ENCODE data around the gene DSC1.
A peak's percentile ranks its signal among the peaks of the same experiment; 100 is the strongest.

DSC1 gene

DNA sequence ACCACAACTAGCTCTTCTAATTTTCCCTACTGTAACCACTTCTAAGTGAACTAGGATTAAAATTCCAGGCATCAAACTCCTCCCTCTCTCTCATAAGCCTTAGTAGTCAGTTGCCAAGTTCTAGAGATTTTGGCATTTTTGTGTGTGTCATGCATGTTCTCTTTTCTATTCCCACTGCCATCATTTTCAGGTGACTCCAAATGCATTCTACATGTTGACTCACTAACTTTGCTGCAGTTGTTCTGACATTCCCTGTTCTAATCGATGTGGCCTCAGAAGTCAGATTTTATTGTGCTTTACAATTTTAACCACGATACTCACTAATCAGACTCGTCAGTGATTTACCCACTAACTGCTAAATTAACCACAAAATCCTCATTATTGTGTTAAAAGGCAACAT is 13.3 kb downstream of the DSC1 start:
- Histone ChIP-seq H3K4me3 (ENCODE audit: low read depth, low read length) (no peak overlapping the region), H3K27me3 (ENCODE audit: insufficient read depth, low read length) (no peaks in the 10 kb centered on the region), H3K9me3 (ENCODE audit: insufficient read depth, low read depth, low read length) (peaks cover 4% of the 10 kb centered on the region), H3K4me2 (ENCODE audit: low read length) (no peak overlapping the region), H4K91ac (ENCODE audit: low read depth, low read length) (no peak overlapping the region), H3K79me1 (ENCODE audit: low read length) (no peaks in the 10 kb centered on the region), H4K12ac (ENCODE audit: low read depth, low read length) (no peak overlapping the region), H2AK5ac (ENCODE audit: low read length) (no peak overlapping the region), H2AFZ (ENCODE audit: insufficient read depth, low read length, poor library complexity) (no peak overlapping the region), H3K4me1 (ENCODE audit: control insufficient read depth in 1 of 2, insufficient read depth in 2 of 2, low read length in 2 of 2) (no peaks in the 10 kb centered on the region), H2BK120ac (ENCODE audit: insufficient read depth, low read length, poor library complexity) (no peak overlapping the region), H3K36me3 (ENCODE audit: control insufficient read depth in 1 of 2, insufficient read depth in 2 of 2, low read length in 2 of 2) (peaks cover 0 to 2% of the 10 kb centered on the region in 2 experiments), H2BK12ac (ENCODE audit: low read length) (no peak overlapping the region), H3K14ac (ENCODE audit: low read length) (no peak overlapping the region), H3K9ac (ENCODE audit: low read length) (no peak overlapping the region), H3K79me2 (ENCODE audit: control insufficient read depth, insufficient read depth, low read length, poor library complexity) (no peaks in the 10 kb centered on the region), H3K4ac (ENCODE audit: low read depth, low read length) (no peak overlapping the region), H3K18ac (ENCODE audit: low read length) (no peak overlapping the region), H2BK5ac (ENCODE audit: low read depth, low read length, poor library complexity) (no peak overlapping the region), H3K27ac (ENCODE audit: low read depth, low read length) (no peak overlapping the region), H4K8ac (ENCODE audit: low read depth, low read length) (no peak overlapping the region), H3K23ac (ENCODE audit: low read length) (no peak overlapping the region)
- DNase-seq, result no peak
- no CpG with 5 or more reads among the region's 3 CpGs for WGBS (ENCODE audit: extremely low coverage, insufficient coverage, insufficient read length)

GRCh38 chr18:31148600-31148999 is 14.1 kb downstream of the DSC1 start:
- H3K4me2 ChIP-seq (ENCODE audit: low read length), result no peak overlapping the region
- no peak overlapping the region for H3K4ac ChIP-seq (ENCODE audit: low read depth, low read length)
- peaks cover 0 to 2% of the 10 kb centered on the region in 2 experiments for H3K36me3 ChIP-seq (ENCODE audit: control insufficient read depth in 1 of 2, insufficient read depth in 2 of 2, low read length in 2 of 2)
- H3K9me3 ChIP-seq (ENCODE audit: insufficient read depth, low read depth, low read length), result peaks cover 4% of the 10 kb centered on the region
- no peaks in the 10 kb centered on the region for H3K79me2 ChIP-seq (ENCODE audit: control insufficient read depth, insufficient read depth, low read length, poor library complexity)
- DNase-seq, result no peak
- no CpG with 5 or more reads among the region's 3 CpGs for WGBS (ENCODE audit: extremely low coverage, insufficient coverage, insufficient read length)
- H2BK5ac ChIP-seq (ENCODE audit: low read depth, low read length, poor library complexity), result no peak overlapping the region
- no peak overlapping the region for H4K12ac ChIP-seq (ENCODE audit: low read depth, low read length)
- no peak overlapping the region for H2BK120ac ChIP-seq (ENCODE audit: insufficient read depth, low read length, poor library complexity)
- H2AFZ ChIP-seq (ENCODE audit: insufficient read depth, low read length, poor library complexity), result no peak overlapping the region
- no peak overlapping the region for H2BK12ac ChIP-seq (ENCODE audit: low read length)
- no peak overlapping the region for H3K14ac ChIP-seq (ENCODE audit: low read length)
- no peak overlapping the region for H3K23ac ChIP-seq (ENCODE audit: low read length)
- no peaks in the 10 kb centered on the region for H3K27me3 ChIP-seq (ENCODE audit: insufficient read depth, low read length)
- no peak overlapping the region for H3K18ac ChIP-seq (ENCODE audit: low read length)
- no peak overlapping the region for H2AK5ac ChIP-seq (ENCODE audit: low read length)
- no peak overlapping the region for H3K9ac ChIP-seq (ENCODE audit: low read length)
- no peaks in the 10 kb centered on the region for H3K4me1 ChIP-seq (ENCODE audit: control insufficient read depth in 1 of 2, insufficient read depth in 2 of 2, low read length in 2 of 2)
- no peak overlapping the region for H4K91ac ChIP-seq (ENCODE audit: low read depth, low read length)
- H4K8ac ChIP-seq (ENCODE audit: low read depth, low read length), result no peak overlapping the region
- H3K27ac ChIP-seq (ENCODE audit: low read depth, low read length), result no peak overlapping the region
- H3K79me1 ChIP-seq (ENCODE audit: low read length), result no peaks in the 10 kb centered on the region
- no peak overlapping the region for H3K4me3 ChIP-seq (ENCODE audit: low read depth, low read length)

DNA sequence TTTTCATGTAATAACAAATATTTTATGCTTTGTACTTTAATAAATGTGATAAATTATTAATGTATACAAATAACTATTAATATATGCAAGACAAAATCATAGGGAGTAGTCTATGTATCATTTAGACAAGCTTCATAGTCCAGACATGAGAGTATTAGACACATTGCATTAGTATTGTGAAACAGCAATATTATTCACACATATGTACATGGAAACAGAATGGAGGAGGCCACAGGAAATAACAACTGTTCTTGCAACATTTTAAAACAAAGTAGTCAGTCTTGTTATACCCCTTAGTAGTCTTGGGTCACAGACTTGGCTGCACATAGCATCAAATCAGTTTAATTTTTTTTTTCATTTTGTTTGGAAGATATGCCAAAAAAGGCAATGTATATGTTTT is 15.8 kb downstream of the DSC1 start:
- Histone ChIP-seq H4K8ac (ENCODE audit: low read depth, low read length) (no peak overlapping the region), H4K12ac (ENCODE audit: low read depth, low read length) (no peak overlapping the region), H3K4me3 (ENCODE audit: low read depth, low read length) (no peak overlapping the region), H4K91ac (ENCODE audit: low read depth, low read length) (no peak overlapping the region), H3K18ac (ENCODE audit: low read length) (no peak overlapping the region), H2BK5ac (ENCODE audit: low read depth, low read length, poor library complexity) (no peak overlapping the region), H3K4me1 (ENCODE audit: control insufficient read depth in 1 of 2, insufficient read depth in 2 of 2, low read length in 2 of 2) (no peaks in the 10 kb centered on the region), H2AFZ (ENCODE audit: insufficient read depth, low read length, poor library complexity) (no peak overlapping the region), H3K23ac (ENCODE audit: low read length) (no peak overlapping the region), H3K27me3 (ENCODE audit: insufficient read depth, low read length) (no peaks in the 10 kb centered on the region), H3K79me2 (ENCODE audit: control insufficient read depth, insufficient read depth, low read length, poor library complexity) (no peaks in the 10 kb centered on the region), H3K9ac (ENCODE audit: low read length) (no peak overlapping the region), H3K4me2 (ENCODE audit: low read length) (no peak overlapping the region), H3K79me1 (ENCODE audit: low read length) (no peaks in the 10 kb centered on the region), H2BK120ac (ENCODE audit: insufficient read depth, low read length, poor library complexity) (no peak overlapping the region), H3K4ac (ENCODE audit: low read depth, low read length) (no peak overlapping the region), H3K9me3 (ENCODE audit: insufficient read depth, low read depth, low read length) (peaks cover 4% of the 10 kb centered on the region), H3K27ac (ENCODE audit: low read depth, low read length) (no peak overlapping the region), H2AK5ac (ENCODE audit: low read length) (no peak overlapping the region), H3K36me3 (ENCODE audit: control insufficient read depth in 1 of 2, insufficient read depth in 2 of 2, low read length in 2 of 2) (peaks cover 0 to 1% of the 10 kb centered on the region in 2 experiments), H3K14ac (ENCODE audit: low read length) (no peak overlapping the region), H2BK12ac (ENCODE audit: low read length) (no peak overlapping the region)
- DNase-seq, result peak in 1 of 2 donors; percentile 47

DNA sequence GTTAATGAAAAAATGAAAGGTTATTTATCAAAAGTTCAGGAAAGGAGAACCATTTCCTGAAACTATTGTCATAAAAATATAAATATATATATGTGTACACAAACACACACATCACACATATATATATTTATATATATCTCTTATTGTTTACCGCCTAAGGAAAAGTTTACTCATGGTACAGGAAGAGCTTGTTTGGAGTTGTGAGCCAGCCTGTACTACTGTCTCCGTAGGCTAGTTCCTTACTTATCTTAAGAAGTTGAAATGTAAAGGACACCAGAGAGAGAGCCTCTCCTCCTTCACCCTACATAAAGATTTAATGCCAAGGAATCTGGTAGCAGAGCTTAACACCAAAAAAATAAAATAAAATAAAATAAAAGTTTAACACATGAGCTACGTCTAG is 19.6 kb downstream of the DSC1 start:
- H4K12ac ChIP-seq (ENCODE audit: low read depth, low read length), result no peak overlapping the region
- no peak overlapping the region for H3K14ac ChIP-seq (ENCODE audit: low read length)
- no peaks in the 10 kb centered on the region for H3K4me1 ChIP-seq (ENCODE audit: control insufficient read depth in 1 of 2, insufficient read depth in 2 of 2, low read length in 2 of 2)
- H3K4me3 ChIP-seq (ENCODE audit: low read depth, low read length), result no peak overlapping the region
- H3K4me2 ChIP-seq (ENCODE audit: low read length), result no peak overlapping the region
- no peak overlapping the region for H3K23ac ChIP-seq (ENCODE audit: low read length)
- no peak overlapping the region for H2BK120ac ChIP-seq (ENCODE audit: insufficient read depth, low read length, poor library complexity)
- DNase-seq, result no peak
- no peak overlapping the region for H2BK5ac ChIP-seq (ENCODE audit: low read depth, low read length, poor library complexity)
- no peak overlapping the region for H2AK5ac ChIP-seq (ENCODE audit: low read length)
- no CpG with 5 or more reads among the region's 3 CpGs for WGBS (ENCODE audit: extremely low coverage, insufficient coverage, insufficient read length)
- no peak overlapping the region for H3K27ac ChIP-seq (ENCODE audit: low read depth, low read length)
- H3K27me3 ChIP-seq (ENCODE audit: insufficient read depth, low read length), result no peaks in the 10 kb centered on the region
- no peaks in the 10 kb centered on the region for H3K79me2 ChIP-seq (ENCODE audit: control insufficient read depth, insufficient read depth, low read length, poor library complexity)
- no peak overlapping the region for H3K4ac ChIP-seq (ENCODE audit: low read depth, low read length)
- H4K8ac ChIP-seq (ENCODE audit: low read depth, low read length), result no peak overlapping the region
- H3K36me3 ChIP-seq (ENCODE audit: control insufficient read depth in 1 of 2, insufficient read depth in 2 of 2, low read length in 2 of 2), result no peaks in the 10 kb centered on the region
- H3K79me1 ChIP-seq (ENCODE audit: low read length), result no peaks in the 10 kb centered on the region
- H2AFZ ChIP-seq (ENCODE audit: insufficient read depth, low read length, poor library complexity), result no peak overlapping the region
- no peak overlapping the region for H2BK12ac ChIP-seq (ENCODE audit: low read length)
- no peak overlapping the region for H3K9ac ChIP-seq (ENCODE audit: low read length)
- H3K18ac ChIP-seq (ENCODE audit: low read length), result no peak overlapping the region
- H4K91ac ChIP-seq (ENCODE audit: low read depth, low read length), result no peak overlapping the region
- H3K9me3 ChIP-seq (ENCODE audit: insufficient read depth, low read depth, low read length), result no peaks in the 10 kb centered on the region
